Measurements from ENCODE around the gene SCYGR6.
"Not testable (repeated sequence)": the region's sequence is repeated elsewhere in the genome, so short reads cannot be mapped to it uniquely, and the experiment has no call there.

Gene SCYGR6

GRCh38 chr2:227756261-227756660, 31.7 kb upstream of the SCYGR6 start:
- no CpG with 5 or more reads among the region's 4 CpGs for WGBS (ENCODE audit: insufficient coverage, insufficient read length)
- not testable (repeated sequence) for H3K27me3 ChIP-seq (ENCODE audit: control insufficient read depth, insufficient read depth, low read length); DNase-seq (ENCODE audit: low read depth, low spot score); H3K9me3 ChIP-seq (ENCODE audit: control insufficient read depth, insufficient read depth, low read length); H3K4me1 ChIP-seq (ENCODE audit: control insufficient read depth, insufficient read depth, low read length); H3K36me3 ChIP-seq (ENCODE audit: control insufficient read depth, insufficient read depth, low read length); H3K4me3 ChIP-seq (ENCODE audit: low read length); H3K27ac ChIP-seq (ENCODE audit: low read length)

- no peaks in the 10 kb centered on the region for H3K27me3 ChIP-seq (ENCODE audit: control insufficient read depth, insufficient read depth, low read length)
- H3K4me1 ChIP-seq (ENCODE audit: control insufficient read depth, insufficient read depth, low read length): no peaks in the 10 kb centered on the region
- H3K27ac ChIP-seq (ENCODE audit: low read length): no peak overlapping the region
- H3K9me3 ChIP-seq (ENCODE audit: control insufficient read depth, insufficient read depth, low read length): no peaks in the 10 kb centered on the region
- WGBS (ENCODE audit: insufficient coverage, insufficient read length): no CpG with 5 or more reads among the region's 6 CpGs
- H3K4me3 ChIP-seq (ENCODE audit: low read length): no peak overlapping the region
- H3K36me3 ChIP-seq (ENCODE audit: control insufficient read depth, insufficient read depth, low read length): no peaks in the 10 kb centered on the region
- DNase-seq (ENCODE audit: low read depth, low spot score): no peak
Observed at GRCh38 chr2:227748079-227748478, 23.5 kb upstream of the SCYGR6 start.

GRCh38 chr2:227745594-227745993, 21.0 kb upstream of the SCYGR6 start, which contains the start of gene SCYGR8:
TSS of gene SCYGR8 (plus strand) at chr2:227745894. CDS start at chr2:227745894, 0 bp downstream.
- no peaks in the 10 kb centered on the region for H3K36me3 ChIP-seq (ENCODE audit: control insufficient read depth, insufficient read depth, low read length)
- H3K4me1 ChIP-seq (ENCODE audit: control insufficient read depth, insufficient read depth, low read length): no peaks in the 10 kb centered on the region
- H3K27ac ChIP-seq (ENCODE audit: low read length): no peak within 1 kb of the TSS
- no peak within 1 kb of the TSS for H3K4me3 ChIP-seq (ENCODE audit: low read length)
- no peak for DNase-seq (ENCODE audit: low read depth, low spot score)
- H3K9me3 ChIP-seq (ENCODE audit: control insufficient read depth, insufficient read depth, low read length): no peaks in the 10 kb centered on the region
- WGBS (ENCODE audit: insufficient coverage, insufficient read length): no CpG with 5 or more reads among the region's 9 CpGs
- H3K27me3 ChIP-seq (ENCODE audit: control insufficient read depth, insufficient read depth, low read length): no peaks in the 10 kb centered on the region

- DNase-seq (ENCODE audit: low read depth, low spot score); H3K27ac ChIP-seq (ENCODE audit: low read length); H3K36me3 ChIP-seq (ENCODE audit: control insufficient read depth, insufficient read depth, low read length); H3K9me3 ChIP-seq (ENCODE audit: control insufficient read depth, insufficient read depth, low read length); H3K4me3 ChIP-seq (ENCODE audit: low read length); H3K4me1 ChIP-seq (ENCODE audit: control insufficient read depth, insufficient read depth, low read length); H3K27me3 ChIP-seq (ENCODE audit: control insufficient read depth, insufficient read depth, low read length): not testable (repeated sequence)
- WGBS (ENCODE audit: insufficient coverage, insufficient read length): no CpG with 5 or more reads among the region's 7 CpGs
Observed at GRCh38 chr2:227740705-227741104, 16.1 kb upstream of the SCYGR6 start.

GRCh38 chr2:227739351-227739750, 14.8 kb upstream of the SCYGR6 start:
- H3K9me3 ChIP-seq (ENCODE audit: control insufficient read depth, insufficient read depth, low read length): no peaks in the 10 kb centered on the region

GRCh38 chr2:227728035-227728434, 3.5 kb upstream of the SCYGR6 start, which contains the start of gene SCYGR7:
TSS of gene SCYGR7 (plus strand) at chr2:227728335. CDS start at chr2:227728335, 0 bp downstream.
- no peak for DNase-seq (ENCODE audit: low read depth, low spot score)
- Histone ChIP-seq H3K9me3 (ENCODE audit: control insufficient read depth, insufficient read depth, low read length) (no peaks in the 10 kb centered on the region), H3K36me3 (ENCODE audit: control insufficient read depth, insufficient read depth, low read length) (no peaks in the 10 kb centered on the region), H3K4me3 (ENCODE audit: low read length) (no peak within 1 kb of the TSS), H3K4me1 (ENCODE audit: control insufficient read depth, insufficient read depth, low read length) (no peaks in the 10 kb centered on the region), H3K27me3 (ENCODE audit: control insufficient read depth, insufficient read depth, low read length) (no peaks in the 10 kb centered on the region), H3K27ac (ENCODE audit: low read length) (no peak within 1 kb of the TSS)
- no CpG with 5 or more reads among the region's 5 CpGs for WGBS (ENCODE audit: insufficient coverage, insufficient read length)

More at GRCh38 chr2:227739351-227739750, 14.8 kb upstream of the SCYGR6 start:
- Histone ChIP-seq H3K36me3 (ENCODE audit: control insufficient read depth, insufficient read depth, low read length) (no peaks in the 10 kb centered on the region), H3K4me3 (ENCODE audit: low read length) (no peak overlapping the region), H3K27me3 (ENCODE audit: control insufficient read depth, insufficient read depth, low read length) (no peaks in the 10 kb centered on the region), H3K27ac (ENCODE audit: low read length) (no peak overlapping the region), H3K4me1 (ENCODE audit: control insufficient read depth, insufficient read depth, low read length) (no peaks in the 10 kb centered on the region)
- no CpG with 5 or more reads among the region's 14 CpGs for WGBS (ENCODE audit: insufficient coverage, insufficient read length)
- no peak for DNase-seq (ENCODE audit: low read depth, low spot score)

GRCh38 chr2:227722821-227723220, 1.7 kb downstream of the SCYGR6 start:
- DNase-seq (ENCODE audit: low read depth, low spot score); H3K36me3 ChIP-seq (ENCODE audit: control insufficient read depth, insufficient read depth, low read length); H3K27me3 ChIP-seq (ENCODE audit: control insufficient read depth, insufficient read depth, low read length); H3K27ac ChIP-seq (ENCODE audit: low read length); H3K9me3 ChIP-seq (ENCODE audit: control insufficient read depth, insufficient read depth, low read length); H3K4me3 ChIP-seq (ENCODE audit: low read length); H3K4me1 ChIP-seq (ENCODE audit: control insufficient read depth, insufficient read depth, low read length): not testable (repeated sequence)
- no CpG with 5 or more reads among the region's 7 CpGs for WGBS (ENCODE audit: insufficient coverage, insufficient read length)

- no peaks in the 10 kb centered on the region for H3K9me3 ChIP-seq (ENCODE audit: control insufficient read depth, insufficient read depth, low read length)
- H3K4me3 ChIP-seq (ENCODE audit: low read length): no peak overlapping the region
- H3K27me3 ChIP-seq (ENCODE audit: control insufficient read depth, insufficient read depth, low read length): no peaks in the 10 kb centered on the region
- H3K36me3 ChIP-seq (ENCODE audit: control insufficient read depth, insufficient read depth, low read length): no peaks in the 10 kb centered on the region
- H3K27ac ChIP-seq (ENCODE audit: low read length): no peak overlapping the region
- DNase-seq (ENCODE audit: low read depth, low spot score): no peak
- 0 out of 2 replicates have a peak, but pooled peaks cover 2% of the 10 kb centered on the region for H3K4me1 ChIP-seq (ENCODE audit: control insufficient read depth, insufficient read depth, low read length)
- WGBS (ENCODE audit: insufficient coverage, insufficient read length): 100% methylated on average over 1 of the region's 4 CpGs
Observed at GRCh38 chr2:227720680-227721079, 3.9 kb downstream of the SCYGR6 start.

- DNase-seq (ENCODE audit: low read depth, low spot score): no peak
- Histone ChIP-seq H3K27ac (ENCODE audit: low read length) (no peak overlapping the region), H3K9me3 (ENCODE audit: control insufficient read depth, insufficient read depth, low read length) (no peaks in the 10 kb centered on the region), H3K4me3 (ENCODE audit: low read length) (no peak overlapping the region), H3K4me1 (ENCODE audit: control insufficient read depth, insufficient read depth, low read length) (0 out of 2 replicates have a peak, but pooled peaks cover 2% of the 10 kb centered on the region), H3K27me3 (ENCODE audit: control insufficient read depth, insufficient read depth, low read length) (no peaks in the 10 kb centered on the region), H3K36me3 (ENCODE audit: control insufficient read depth, insufficient read depth, low read length) (no peaks in the 10 kb centered on the region)
- WGBS (ENCODE audit: insufficient coverage, insufficient read length): no CpG with 5 or more reads among the region's 4 CpGs
Observed at GRCh38 chr2:227719641-227720040, 4.9 kb downstream of the SCYGR6 start.

GRCh38 chr2:227717687-227718567, 6.6 kb downstream of the SCYGR6 start, which contains the start of gene SLC19A3:
TSS of gene SLC19A3 (minus strand) at chr2:227718028. CDS start at chr2:227702318, 15,710 bp downstream.
- no peak within 1 kb of the TSS for H3K27ac ChIP-seq (ENCODE audit: low read length)
- 0 out of 2 replicates have a peak, but pooled peaks cover 2% of the 10 kb centered on the region for H3K4me1 ChIP-seq (ENCODE audit: control insufficient read depth, insufficient read depth, low read length)
- no peaks in the 10 kb centered on the region for H3K27me3 ChIP-seq (ENCODE audit: control insufficient read depth, insufficient read depth, low read length)
- DNase-seq (ENCODE audit: low read depth, low spot score): peak; percentile 50
- WGBS (ENCODE audit: insufficient coverage, insufficient read length): no CpG with 5 or more reads among the region's 35 CpGs
- peak within 1 kb of the TSS; percentile 25; the same call in 1 of the 2 replicates for H3K4me3 ChIP-seq (ENCODE audit: low read length)
- H3K36me3 ChIP-seq (ENCODE audit: control insufficient read depth, insufficient read depth, low read length): no peaks in the 10 kb centered on the region
- no peaks in the 10 kb centered on the region for H3K9me3 ChIP-seq (ENCODE audit: control insufficient read depth, insufficient read depth, low read length)
